ENCODE results near the gene THSD7B. TPM values are rescaled to one million over a fixed set of nuclear protein-coding genes. Genes with fewer than 3 reads are reported as not detected.
"Not testable (repeated sequence)": the region's sequence is repeated elsewhere in the genome, so short reads cannot be mapped to it uniquely, and the experiment has no call there.

Gene THSD7B
- total and polyA plus RNA-seq, 9 of the 15 experiments (the other 6 are each of a cell fraction or from before 2014, with no cell fraction given), result not detected

DNA sequence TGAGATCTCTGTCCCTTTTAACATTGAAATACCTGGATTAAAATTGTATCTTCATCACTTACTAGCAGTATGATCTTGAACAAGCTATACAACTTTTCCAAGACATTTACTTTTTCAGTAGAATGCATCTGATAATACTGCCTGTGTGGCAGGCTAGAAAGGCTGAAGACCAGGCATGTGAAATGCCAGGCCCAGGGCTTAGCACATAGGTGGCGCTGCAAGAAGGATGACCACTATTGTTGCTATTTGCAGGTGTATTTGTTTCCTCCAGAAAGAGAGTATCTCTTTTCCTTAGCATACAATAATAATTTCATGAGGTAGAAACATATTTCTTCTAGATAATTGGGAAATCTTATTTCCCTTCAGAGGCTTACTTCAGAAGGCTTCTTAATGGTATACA, 331.3 kb downstream of the THSD7B start:
- 0% methylated on average over 1 of the region's 1 CpG for whole genome bisulfite sequencing (ENCODE audit: insufficient coverage, low coverage, missing lambda C conversion rate)
- Histone ChIP-seq H3K79me2 (ENCODE audit: control insufficient read depth, insufficient read depth, low read length) (no peaks in the 10 kb centered on the region), H4K20me1 (replicated peaks; ENCODE audit: control insufficient read depth, insufficient read depth, low read length) (no peaks in the 10 kb centered on the region), H3K36me3 (ENCODE audit: control insufficient read depth, insufficient read depth, low read length) (no peaks in the 10 kb centered on the region), H3K4me3 (no peak overlapping the region), H3K9me1 (ENCODE audit: control insufficient read depth, insufficient read depth, low read length) (no peaks in the 10 kb centered on the region), H3K4me2 (ENCODE audit: insufficient read depth, low read length) (no peak overlapping the region), H3K4me1 (replicated peaks in 1 of 2; ENCODE audit: control insufficient read depth in 2 of 2, insufficient read depth in 2 of 2, low read length in 2 of 2) (no peaks in the 10 kb centered on the region), H3K9me3 (replicated peaks; ENCODE audit: control insufficient read depth, insufficient read depth, low read depth, low read length) (no peaks in the 10 kb centered on the region), H3K27me3 (ENCODE audit: control insufficient read depth in 2 of 2, insufficient read depth in 2 of 2, low read length in 2 of 2) (no peaks in the 10 kb centered on the region), H3K9ac (ENCODE audit: insufficient read depth in 1 of 2, low read depth in 2 of 2, low read length in 2 of 2) (no peak overlapping the region), H3K27ac (ENCODE audit: extremely low read depth, low read depth, low read length) (no peak overlapping the region), H2AFZ (ENCODE audit: low read depth, low read length) (no peak overlapping the region)
- no peak for TF ChIP-seq MIER1 (IDR thresholded peaks at IDR 0.05; ENCODE audit: low read depth)
- TF ChIP-seq SRF (CRISPR knock-in tag; IDR thresholded peaks at IDR 0.05), result no peak
- no peak for TF ChIP-seq TOE1 (IDR thresholded peaks at IDR 0.05; ENCODE audit: borderline replicate concordance)
- no peak for TF ChIP-seq TOE1 (CRISPR knock-in tag; IDR thresholded peaks at IDR 0.05; ENCODE audit: borderline replicate concordance, low read depth)
- no peak for TF ChIP-seq ZNF584 (CRISPR knock-in tag; IDR thresholded peaks at IDR 0.05; ENCODE audit: low read depth)
- BruUV-seq (replicated peaks), result no TSS peak
- CTCF ChIA-PET (ENCODE audit: low intra/inter-chr PET ratio), result no interaction called here
- intact Hi-C loops (cut with micrococcal nuclease) (no loop called here), in situ Hi-C loops (cut with MboI) (no loop called here)
- FAIRE-seq (no peak), ATAC-seq (no peak), DNase-seq (ENCODE audit: extremely low read depth in 1 of 4, low spot score in 3 of 4) (no peak)
- POLR2A ChIA-PET, result no interaction called here

DNA sequence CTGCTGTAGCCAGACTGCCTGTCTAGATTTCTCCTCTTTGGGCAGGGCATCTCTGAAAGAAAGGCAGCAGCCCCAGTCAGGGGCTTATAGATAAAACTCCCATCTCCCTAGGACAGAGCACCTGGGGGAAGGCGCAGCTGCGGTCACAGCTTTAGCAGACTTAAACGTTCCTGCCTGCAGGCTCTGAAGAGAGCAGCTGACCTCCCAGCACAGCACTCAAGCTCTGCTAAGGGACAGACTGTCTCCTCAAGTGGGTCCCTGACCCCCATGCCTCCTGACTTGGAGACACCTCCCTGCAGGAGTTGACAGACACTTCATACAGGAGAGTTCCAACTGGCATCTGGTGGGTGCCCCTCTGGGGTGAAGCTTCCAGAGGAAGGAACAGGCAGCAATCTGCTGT, 336.5 kb downstream of the THSD7B start:
- H2AFZ ChIP-seq (ENCODE audit: low read depth, low read length); H3K36me3 ChIP-seq (ENCODE audit: control insufficient read depth, insufficient read depth, low read length); in situ Hi-C loops (cut with MboI); H3K4me1 ChIP-seq (replicated peaks in 1 of 2; ENCODE audit: control insufficient read depth in 2 of 2, insufficient read depth in 2 of 2, low read length in 2 of 2); H4K20me1 ChIP-seq (replicated peaks; ENCODE audit: control insufficient read depth, insufficient read depth, low read length); ATAC-seq; POLR2A ChIA-PET; H3K4me2 ChIP-seq (ENCODE audit: insufficient read depth, low read length); H3K9ac ChIP-seq (ENCODE audit: insufficient read depth in 1 of 2, low read depth in 2 of 2, low read length in 2 of 2); FAIRE-seq; CTCF ChIA-PET (ENCODE audit: low intra/inter-chr PET ratio); H3K9me1 ChIP-seq (ENCODE audit: control insufficient read depth, insufficient read depth, low read length); BruUV-seq (replicated peaks); H3K9me3 ChIP-seq (replicated peaks; ENCODE audit: control insufficient read depth, insufficient read depth, low read depth, low read length); H3K27ac ChIP-seq (ENCODE audit: extremely low read depth, low read depth, low read length); H3K4me3 ChIP-seq; DNase-seq (ENCODE audit: extremely low read depth in 1 of 4, low spot score in 3 of 4); H3K79me2 ChIP-seq (ENCODE audit: control insufficient read depth, insufficient read depth, low read length); intact Hi-C loops (cut with micrococcal nuclease); H3K27me3 ChIP-seq (ENCODE audit: control insufficient read depth in 2 of 2, insufficient read depth in 2 of 2, low read length in 2 of 2): not testable (repeated sequence)
- 0% methylated on average over 3 of the region's 3 CpGs for WGBS (ENCODE audit: insufficient coverage, low coverage, missing lambda C conversion rate)

Measured in K562 (cell line).